ENCODE data around the gene AKR7A3. TPM values are rescaled to one million over a fixed set of nuclear protein-coding genes. Genes with fewer than 3 reads are reported as not detected.

AKR7A3 gene
- total and polyA plus RNA-seq, 9 of the 15 experiments (the other 6 are each of a cell fraction or from before 2014, with no cell fraction given): 0.04 to 1.5 (median 0.44) TPM; not detected in 1

DNA sequence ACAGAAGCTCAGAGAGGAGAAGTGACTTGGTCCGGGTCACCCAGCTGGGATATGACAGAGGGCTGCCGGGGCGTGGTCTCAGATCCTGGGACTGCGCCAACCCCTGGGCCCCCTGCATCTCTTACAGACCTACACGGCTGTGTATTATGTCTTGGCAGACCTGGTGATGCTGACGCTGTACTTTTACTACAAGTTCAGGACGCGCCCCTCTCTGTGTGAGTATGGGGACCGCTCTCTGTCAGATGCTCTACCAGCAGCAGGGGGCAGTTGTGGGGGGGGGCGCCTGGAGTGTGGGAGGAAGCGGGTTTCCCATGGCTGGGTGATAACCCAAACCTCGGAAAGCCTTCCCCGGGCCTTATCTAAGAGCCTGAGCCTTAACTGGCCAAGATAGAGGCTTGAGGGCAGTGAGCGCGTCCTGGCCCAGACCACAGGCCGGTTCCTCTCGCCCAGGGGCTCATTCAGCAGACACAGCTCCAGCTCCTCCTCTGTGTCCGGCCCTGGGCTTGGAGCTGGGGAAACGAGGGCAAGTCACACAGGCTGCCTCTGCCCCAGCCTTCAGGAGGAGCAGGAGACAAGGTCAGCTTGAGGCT, 36.9 kb upstream of the AKR7A3 start (continued):
- TF ChIP-seq POLR3G (IDR thresholded peaks at IDR 0.05; ENCODE audit: extremely low read depth, insufficient read length, insufficient replicate concordance) (no peak), CSDE1 (IDR thresholded peaks at IDR 0.05) (no peak), PURB (CRISPR knock-in tag; IDR thresholded peaks at IDR 0.05; ENCODE audit: low read depth) (no peak), ZNF668 (CRISPR knock-in tag; IDR thresholded peaks at IDR 0.05) (no peak), ATF1 (CRISPR knock-in tag; IDR thresholded peaks at IDR 0.05) (no peak), ATF1 (tag; IDR thresholded peaks at IDR 0.05) (peak; percentile 31; the same call in 1 of the 2 replicates), ZNF57 (CRISPR knock-in tag; IDR thresholded peaks at IDR 0.05) (no peak), FOS (IDR thresholded peaks at IDR 0.05; ENCODE audit: extremely low read depth, insufficient read length) (no peak), BACH1 (tag; IDR thresholded peaks at IDR 0.05) (no peak), HDGF (IDR thresholded peaks at IDR 0.05) (no peak), ZNF830 (CRISPR knock-in tag; IDR thresholded peaks at IDR 0.05) (no peak), TRIM24 (IDR thresholded peaks at IDR 0.05) (no peak), SMARCB1 (IDR thresholded peaks at IDR 0.05; ENCODE audit: insufficient read length, low read depth) (no peak), FIP1L1 (IDR thresholded peaks at IDR 0.05; ENCODE audit: low read depth, low read length, poor library complexity, severe bottlenecking) (no peak), ARID2 (IDR thresholded peaks at IDR 0.05) (no peak), ARNT (IDR thresholded peaks at IDR 0.05) (no peak), TCF7L2 (IDR thresholded peaks at IDR 0.05; ENCODE audit: low read depth, low read length) (no peak), PCBP2 (IDR thresholded peaks at IDR 0.05; ENCODE audit: low read depth, low read length, poor library complexity, severe bottlenecking) (no peak), PML (IDR thresholded peaks at IDR 0.05; ENCODE audit: low read length) (peak; percentile 43; the same call in 1 of the 2 replicates), ZNF717 (CRISPR knock-in tag; IDR thresholded peaks at IDR 0.05) (no peak), BDP1 (IDR thresholded peaks at IDR 0.05; ENCODE audit: insufficient read depth, insufficient read length) (no peak), SRSF9 (IDR thresholded peaks at IDR 0.05; ENCODE audit: borderline replicate concordance, low read depth, low read length) (no peak)
- TF ChIP-seq, protein P1, sequence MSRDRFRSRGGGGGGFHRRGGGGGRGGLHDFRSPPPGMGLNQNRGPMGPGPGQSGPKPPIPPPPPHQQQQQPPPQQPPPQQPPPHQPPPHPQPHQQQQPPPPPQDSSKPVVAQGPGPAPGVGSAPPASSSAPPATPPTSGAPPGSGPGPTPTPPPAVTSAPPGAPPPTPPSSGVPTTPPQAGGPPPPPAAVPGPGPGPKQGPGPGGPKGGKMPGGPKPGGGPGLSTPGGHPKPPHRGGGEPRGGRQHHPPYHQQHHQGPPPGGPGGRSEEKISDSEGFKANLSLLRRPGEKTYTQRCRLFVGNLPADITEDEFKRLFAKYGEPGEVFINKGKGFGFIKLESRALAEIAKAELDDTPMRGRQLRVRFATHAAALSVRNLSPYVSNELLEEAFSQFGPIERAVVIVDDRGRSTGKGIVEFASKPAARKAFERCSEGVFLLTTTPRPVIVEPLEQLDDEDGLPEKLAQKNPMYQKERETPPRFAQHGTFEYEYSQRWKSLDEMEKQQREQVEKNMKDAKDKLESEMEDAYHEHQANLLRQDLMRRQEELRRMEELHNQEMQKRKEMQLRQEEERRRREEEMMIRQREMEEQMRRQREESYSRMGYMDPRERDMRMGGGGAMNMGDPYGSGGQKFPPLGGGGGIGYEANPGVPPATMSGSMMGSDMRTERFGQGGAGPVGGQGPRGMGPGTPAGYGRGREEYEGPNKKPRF (IDR thresholded peaks at IDR 0.05; ENCODE audit: low read depth, low read length): no peak
- TF ChIP-seq, protein P2, sequence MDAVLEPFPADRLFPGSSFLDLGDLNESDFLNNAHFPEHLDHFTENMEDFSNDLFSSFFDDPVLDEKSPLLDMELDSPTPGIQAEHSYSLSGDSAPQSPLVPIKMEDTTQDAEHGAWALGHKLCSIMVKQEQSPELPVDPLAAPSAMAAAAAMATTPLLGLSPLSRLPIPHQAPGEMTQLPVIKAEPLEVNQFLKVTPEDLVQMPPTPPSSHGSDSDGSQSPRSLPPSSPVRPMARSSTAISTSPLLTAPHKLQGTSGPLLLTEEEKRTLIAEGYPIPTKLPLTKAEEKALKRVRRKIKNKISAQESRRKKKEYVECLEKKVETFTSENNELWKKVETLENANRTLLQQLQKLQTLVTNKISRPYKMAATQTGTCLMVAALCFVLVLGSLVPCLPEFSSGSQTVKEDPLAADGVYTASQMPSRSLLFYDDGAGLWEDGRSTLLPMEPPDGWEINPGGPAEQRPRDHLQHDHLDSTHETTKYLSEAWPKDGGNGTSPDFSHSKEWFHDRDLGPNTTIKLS (IDR thresholded peaks at IDR 0.05; ENCODE audit: borderline replicate concordance, low read depth): no peak
- TF ChIP-seq, protein P3, sequence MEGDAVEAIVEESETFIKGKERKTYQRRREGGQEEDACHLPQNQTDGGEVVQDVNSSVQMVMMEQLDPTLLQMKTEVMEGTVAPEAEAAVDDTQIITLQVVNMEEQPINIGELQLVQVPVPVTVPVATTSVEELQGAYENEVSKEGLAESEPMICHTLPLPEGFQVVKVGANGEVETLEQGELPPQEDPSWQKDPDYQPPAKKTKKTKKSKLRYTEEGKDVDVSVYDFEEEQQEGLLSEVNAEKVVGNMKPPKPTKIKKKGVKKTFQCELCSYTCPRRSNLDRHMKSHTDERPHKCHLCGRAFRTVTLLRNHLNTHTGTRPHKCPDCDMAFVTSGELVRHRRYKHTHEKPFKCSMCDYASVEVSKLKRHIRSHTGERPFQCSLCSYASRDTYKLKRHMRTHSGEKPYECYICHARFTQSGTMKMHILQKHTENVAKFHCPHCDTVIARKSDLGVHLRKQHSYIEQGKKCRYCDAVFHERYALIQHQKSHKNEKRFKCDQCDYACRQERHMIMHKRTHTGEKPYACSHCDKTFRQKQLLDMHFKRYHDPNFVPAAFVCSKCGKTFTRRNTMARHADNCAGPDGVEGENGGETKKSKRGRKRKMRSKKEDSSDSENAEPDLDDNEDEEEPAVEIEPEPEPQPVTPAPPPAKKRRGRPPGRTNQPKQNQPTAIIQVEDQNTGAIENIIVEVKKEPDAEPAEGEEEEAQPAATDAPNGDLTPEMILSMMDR (IDR thresholded peaks at IDR 0.05 in 2 of 3, conservative IDR thresholded peaks at IDR 0.05 in 1 of 3; ENCODE audit: insufficient read depth in 2 of 3, low read depth in 1 of 3, low read length in 3 of 3): 0 out of 6 replicates have a peak, but pooled peaks of 1 of the 3 experiments have one; percentile 8
- TF ChIP-seq, protein P4, sequence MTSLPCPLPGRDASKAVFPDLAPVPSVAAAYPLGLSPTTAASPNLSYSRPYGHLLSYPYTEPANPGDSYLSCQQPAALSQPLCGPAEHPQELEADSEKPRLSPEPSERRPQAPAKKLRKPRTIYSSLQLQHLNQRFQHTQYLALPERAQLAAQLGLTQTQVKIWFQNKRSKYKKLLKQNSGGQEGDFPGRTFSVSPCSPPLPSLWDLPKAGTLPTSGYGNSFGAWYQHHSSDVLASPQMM (CRISPR knock-in tag; IDR thresholded peaks at IDR 0.05): no peak

Data from K562 (cell line).